GM18909 (cell line): ENCODE data around the gene C2orf80.
"Not testable (repeated sequence)": the region's sequence is repeated elsewhere in the genome, so short reads cannot be mapped to it uniquely, and the experiment has no call there.

Experiments
- ATAC-seq: cut with Tn5 transposase; IDR thresholded peaks from one replicate; pipeline ENCODE4 v1.9.1; 2021; ENCODE audit warnings: mild to moderate bottlenecking; ENCODE audit not compliant: unreplicated experiment, poor library complexity

The C2orf80 gene

DNA sequence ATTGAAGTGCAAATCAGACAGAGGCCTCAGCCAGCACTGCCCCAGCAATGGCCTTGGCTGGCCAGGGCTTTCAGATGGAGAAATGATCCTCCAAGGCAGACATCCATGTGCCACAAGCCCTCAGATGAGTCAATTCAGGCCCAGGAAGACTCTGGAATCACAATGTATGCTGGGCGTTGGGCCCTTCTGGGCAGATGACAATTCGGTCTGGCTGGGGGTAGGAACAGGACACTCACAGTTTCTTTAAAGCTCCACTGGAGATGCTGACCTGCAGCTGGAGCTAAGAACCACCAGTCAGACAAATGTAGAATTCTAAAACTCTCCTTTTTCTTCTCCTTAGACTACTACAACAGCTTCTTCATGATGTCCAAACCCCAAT lies 53.1 kb downstream of the C2orf80 start:
- ATAC-seq = no peak

DNA sequence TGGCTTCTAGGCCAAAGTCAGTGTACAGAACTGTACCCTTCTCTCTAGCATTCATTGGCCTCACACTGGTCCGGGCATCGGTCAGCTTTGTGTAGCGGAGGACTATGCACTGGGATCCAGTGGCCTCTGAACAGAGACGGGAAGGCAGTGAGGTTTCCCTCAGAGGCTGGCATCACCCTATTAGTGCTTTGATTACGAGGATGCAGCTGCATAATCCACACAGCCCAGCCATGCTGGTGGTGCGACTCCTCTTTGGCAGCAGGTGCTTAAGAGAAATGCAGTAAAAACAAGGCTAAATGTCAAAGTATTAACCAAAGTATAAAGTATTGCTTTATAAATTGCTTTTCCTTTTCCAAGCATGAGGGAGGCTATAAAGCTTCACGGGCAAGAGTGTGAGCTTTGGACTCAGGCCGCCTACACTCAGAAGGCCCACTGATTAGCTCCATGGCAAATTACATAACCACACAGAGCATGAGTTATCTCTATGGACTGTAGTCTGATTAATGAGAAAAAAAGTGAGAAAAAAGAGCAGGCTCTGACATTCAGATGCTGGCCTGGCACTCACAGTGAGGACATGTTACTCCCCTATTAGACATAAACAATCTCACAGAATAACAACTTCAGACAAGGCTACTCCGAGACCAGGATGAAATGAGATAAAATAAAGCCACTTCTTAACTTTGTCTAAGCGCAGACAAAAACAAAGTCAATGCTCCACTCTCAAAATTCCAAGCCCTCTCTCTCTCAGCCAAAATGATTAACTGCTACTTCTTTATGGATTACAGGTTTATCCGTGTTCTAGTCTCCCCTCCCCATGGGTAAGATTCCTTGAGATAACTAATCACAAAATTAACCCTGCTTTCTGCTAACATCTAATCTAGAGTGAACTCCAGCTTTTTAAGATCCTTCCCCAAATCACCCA lies 53.8 kb downstream of the C2orf80 start:
- ATAC-seq = no peak

- ATAC-seq = no peak
These were observed 54.8 kb downstream of the C2orf80 start for GRCh38 chr2:208134928-208135586.

- no peak for ATAC-seq
These were observed 59.1 kb downstream of the C2orf80 start for GRCh38 chr2:208130712-208131110.

DNA sequence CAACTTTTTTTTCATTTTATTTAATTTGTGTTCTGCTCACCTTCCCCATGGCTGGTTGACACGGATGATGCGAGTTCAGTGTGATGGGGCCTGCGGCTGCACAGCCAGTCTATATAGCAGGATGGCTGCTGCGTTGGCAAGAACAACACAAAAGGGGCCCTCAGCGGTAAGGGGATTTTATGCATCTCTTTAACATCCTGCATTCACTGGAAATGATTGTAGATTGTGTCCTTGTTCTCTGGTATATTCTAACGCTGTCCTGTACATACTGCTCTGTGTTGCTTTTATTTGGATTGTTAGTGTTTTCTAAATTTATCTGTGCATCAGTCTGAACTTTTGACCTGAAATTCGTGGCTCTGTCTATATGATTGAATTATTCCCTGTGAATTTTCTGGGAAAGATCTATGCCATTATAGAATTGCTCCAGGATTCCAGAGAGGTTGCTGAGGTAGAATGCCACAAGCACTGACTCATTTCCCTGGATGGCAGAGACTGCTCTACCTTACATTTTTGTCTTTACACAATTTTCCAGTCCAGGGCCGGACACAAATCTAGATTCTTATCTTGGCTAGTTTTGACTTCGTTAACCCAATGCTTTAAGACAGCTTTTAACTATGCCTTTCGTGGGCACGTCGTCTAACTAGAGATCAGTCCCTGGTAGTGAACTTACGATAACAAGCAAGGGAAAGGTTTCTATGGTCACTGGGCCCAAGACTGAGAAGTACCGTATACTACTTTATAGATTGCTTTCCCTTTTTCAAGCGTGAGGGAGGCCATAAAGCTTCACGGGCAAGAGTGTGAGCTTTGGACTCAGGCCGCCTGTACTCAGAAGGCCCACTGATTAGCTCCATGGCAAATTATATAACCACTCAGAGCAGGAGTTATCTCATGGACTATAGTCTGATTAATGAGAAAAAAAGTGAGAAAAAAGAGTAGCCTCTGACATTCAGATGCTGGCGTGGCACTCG lies 59.8 kb downstream of the C2orf80 start, which contains the start of gene CRYGC:
CRYGC (minus strand) TSS at position 85 of the 968 bp plus-strand sequence; CDS start at position 49, 36 bp downstream.
- no peak for ATAC-seq

GRCh38 chr2:208128136-208128535 lies 61.7 kb downstream of the C2orf80 start:
- no peak for ATAC-seq

- ATAC-seq = no peak
These were observed 62.7 kb downstream of the C2orf80 start for GRCh38 chr2:208127090-208127489.

- no peak for ATAC-seq
These were observed 64.6 kb downstream of the C2orf80 start for GRCh38 chr2:208125251-208125650.

DNA sequence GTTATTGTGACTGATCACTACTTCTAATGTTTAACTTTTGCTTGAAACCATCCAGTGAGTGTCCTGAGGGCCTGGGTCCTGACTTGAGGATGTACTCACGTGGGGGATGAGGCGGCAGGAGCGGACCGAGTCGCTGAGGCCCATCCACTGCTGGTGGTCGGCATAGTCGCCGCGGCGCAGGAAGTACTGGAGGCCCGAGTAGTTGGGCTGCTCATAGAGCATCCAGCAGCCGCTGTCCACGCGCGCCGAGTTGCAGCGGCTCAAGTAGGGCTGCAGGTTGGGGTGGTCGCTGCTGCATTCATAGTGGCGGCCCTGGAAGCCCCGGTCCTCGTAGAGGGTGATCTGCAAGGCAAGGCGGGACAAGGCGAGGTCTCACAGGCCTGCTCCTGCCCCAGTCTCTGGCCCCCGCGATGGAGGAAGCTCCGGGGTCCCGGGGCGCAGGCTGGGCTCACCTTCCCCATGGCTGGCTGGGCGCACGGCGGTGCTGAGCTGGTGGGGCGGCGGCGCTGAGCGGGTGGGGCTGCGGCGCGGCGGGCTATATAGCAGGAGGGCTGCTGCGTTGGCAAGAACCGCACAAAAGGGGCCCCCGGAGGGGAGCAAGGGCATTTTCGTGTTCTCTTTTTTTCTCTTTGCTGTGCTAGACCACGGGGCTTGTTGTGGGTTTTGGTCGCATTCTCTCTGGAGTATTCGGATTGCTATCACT lies 65.7 kb downstream of the C2orf80 start, which contains the start of gene CRYGD:
CRYGD (minus strand) TSS at position 512 of the 703 bp plus-strand sequence; CDS start at position 461, 51 bp downstream.
- not testable (repeated sequence) for ATAC-seq

GRCh38 chr2:208122248-208122647 lies 67.6 kb downstream of the C2orf80 start:
- ATAC-seq = no peak

DNA sequence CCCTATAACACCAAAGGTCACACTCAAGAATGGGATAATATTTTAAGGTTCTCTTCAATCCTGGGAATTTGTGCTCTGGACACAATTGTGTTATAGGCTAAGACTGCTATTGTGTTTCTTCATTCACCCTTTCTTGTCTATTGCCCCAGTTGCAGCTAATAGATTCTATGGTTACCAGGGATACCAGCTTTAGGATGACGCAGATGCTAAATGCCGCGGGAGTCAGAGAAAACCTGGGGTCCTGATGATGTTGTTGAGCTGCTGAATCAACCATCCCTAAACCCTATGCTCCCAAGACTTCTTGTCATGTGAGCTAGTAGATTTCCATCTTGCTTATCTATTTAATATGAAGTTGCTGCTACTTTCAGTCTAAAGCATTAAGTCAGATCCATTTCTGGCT lies 70.9 kb downstream of the C2orf80 start:
- no peak for ATAC-seq

GRCh38 chr2:208117390-208117789 lies 72.4 kb downstream of the C2orf80 start:
- not testable (repeated sequence) for ATAC-seq
